SK-N-SH treated with all-trans-retinoic acid at 6 μM for 48 hours (cell line): Measurements from ENCODE around the gene IQSEC3.

Source experiments
- ARNTL ChIP-seq: fragments of 450-650 bp; formaldehyde crosslinking; IDR thresholded peaks from 2 replicates; pipeline ENCODE4 v1.5.0; 2020; ENCODE audit warnings: low read depth, mild to moderate bottlenecking, moderate library complexity, borderline replicate concordance
- ESRRG ChIP-seq: fragments of 250-450 bp; sonication (Bioruptor Pico); IDR thresholded peaks from 2 replicates; pipeline ENCODE4 v1.6.1; 2021; ENCODE audit warnings: mild to moderate bottlenecking
- GLIS3 ChIP-seq: fragments of 250-450 bp; sonication (Bioruptor Pico); IDR thresholded peaks from 2 replicates; pipeline ENCODE4 v1.5.0; 2020; ENCODE audit warnings: mild to moderate bottlenecking, moderate library complexity
- PPARA ChIP-seq: fragments of 250-450 bp; sonication (Bioruptor Pico); IDR thresholded peaks from 2 replicates; pipeline ENCODE4 v1.5.0; 2020; ENCODE audit warnings: mild to moderate bottlenecking, borderline replicate concordance
- RARB ChIP-seq: fragments of 250-450 bp; sonication (Bioruptor Pico); IDR thresholded peaks from 2 replicates; pipeline ENCODE4 v1.8.0; 2021; ENCODE audit warnings: mild to moderate bottlenecking, moderate library complexity
- SNAI2 ChIP-seq: fragments of 250-450 bp; sonication (Bioruptor Pico); IDR thresholded peaks from 2 replicates; pipeline ENCODE4 v1.5.0; 2020; ENCODE audit warnings: mild to moderate bottlenecking, moderate library complexity
- TSHZ2 ChIP-seq: fragments of 250-450 bp; sonication (Bioruptor Pico); IDR thresholded peaks from 2 replicates; pipeline ENCODE4 v1.5.0; 2020; ENCODE audit warnings: mild to moderate bottlenecking, moderate library complexity
- ZFP3 ChIP-seq: fragments of 250-450 bp; sonication (Bioruptor Pico); IDR thresholded peaks from 2 replicates; pipeline ENCODE4 v1.5.0; 2020; ENCODE audit warnings: mild to moderate bottlenecking, moderate library complexity
- ZNF70 ChIP-seq: fragments of 450-650 bp; formaldehyde crosslinking; IDR thresholded peaks from 2 replicates; pipeline ENCODE4 v1.5.0; 2020; ENCODE audit warnings: mild to moderate bottlenecking, moderate library complexity
- TF ChIP-seq, protein P1 (sequence below): fragments of 250-450 bp; sonication (Bioruptor Pico); IDR thresholded peaks from 2 replicates; pipeline ENCODE4 v1.8.0; 2021; ENCODE audit warnings: low read depth, mild to moderate bottlenecking, moderate library complexity, borderline replicate concordance
- TF ChIP-seq, protein P2 (sequence below): fragments of 250-450 bp; sonication (Bioruptor Pico); IDR thresholded peaks from 2 replicates; pipeline ENCODE4 v1.5.1; 2020; ENCODE audit warnings: low read depth, mild to moderate bottlenecking, moderate library complexity

DNA sequence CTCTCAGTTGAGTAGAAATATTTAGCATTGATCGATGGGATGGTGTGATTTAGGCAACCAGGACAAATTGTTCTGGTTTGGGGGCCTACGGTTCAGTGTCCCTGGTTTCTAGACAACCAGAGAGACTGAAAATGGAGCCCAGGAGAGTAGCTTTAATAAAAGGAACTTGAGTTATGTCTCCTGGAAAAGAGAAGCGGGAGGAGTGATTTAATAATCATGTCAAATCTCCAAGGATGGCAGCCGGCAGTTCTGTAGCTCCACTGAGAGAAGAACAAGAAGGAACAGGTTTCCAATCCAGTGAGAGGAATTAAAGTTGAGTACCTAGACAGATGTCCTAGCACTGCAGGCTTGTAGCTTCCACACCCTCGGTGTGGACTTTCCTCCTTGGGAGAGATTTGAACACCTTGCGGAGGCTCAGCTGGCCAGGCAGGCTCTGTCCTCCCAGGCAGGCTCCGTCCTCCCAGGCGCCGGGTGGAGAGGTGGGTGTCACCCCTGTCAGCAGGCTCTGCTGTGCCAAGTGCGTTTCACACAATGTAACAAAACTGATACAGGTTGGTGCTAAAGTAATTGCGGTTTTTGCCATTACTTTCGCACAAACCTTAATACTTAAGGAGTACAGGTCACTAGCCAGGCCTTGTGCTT is 101.5 kb downstream of the IQSEC3 start:
- TF ChIP-seq ESRRG (CRISPR knock-in tag) (no peak), ZNF70 (CRISPR knock-in tag) (no peak), RARB (CRISPR knock-in tag) (no peak), ZFP3 (CRISPR knock-in tag) (no peak), ARNTL (CRISPR knock-in tag) (no peak), GLIS3 (no peak), PPARA (no peak), TSHZ2 (CRISPR knock-in tag) (no peak), SNAI2 (CRISPR knock-in tag) (no peak)
- TF ChIP-seq, protein P1, sequence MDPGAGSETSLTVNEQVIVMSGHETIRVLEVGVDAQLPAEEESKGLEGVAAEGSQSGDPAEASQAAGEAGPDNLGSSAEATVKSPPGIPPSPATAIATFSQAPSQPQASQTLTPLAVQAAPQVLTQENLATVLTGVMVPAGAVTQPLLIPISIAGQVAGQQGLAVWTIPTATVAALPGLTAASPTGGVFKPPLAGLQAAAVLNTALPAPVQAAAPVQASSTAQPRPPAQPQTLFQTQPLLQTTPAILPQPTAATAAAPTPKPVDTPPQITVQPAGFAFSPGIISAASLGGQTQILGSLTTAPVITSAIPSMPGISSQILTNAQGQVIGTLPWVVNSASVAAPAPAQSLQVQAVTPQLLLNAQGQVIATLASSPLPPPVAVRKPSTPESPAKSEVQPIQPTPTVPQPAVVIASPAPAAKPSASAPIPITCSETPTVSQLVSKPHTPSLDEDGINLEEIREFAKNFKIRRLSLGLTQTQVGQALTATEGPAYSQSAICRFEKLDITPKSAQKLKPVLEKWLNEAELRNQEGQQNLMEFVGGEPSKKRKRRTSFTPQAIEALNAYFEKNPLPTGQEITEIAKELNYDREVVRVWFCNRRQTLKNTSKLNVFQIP (CRISPR knock-in tag), result no peak
- TF ChIP-seq, protein P2, sequence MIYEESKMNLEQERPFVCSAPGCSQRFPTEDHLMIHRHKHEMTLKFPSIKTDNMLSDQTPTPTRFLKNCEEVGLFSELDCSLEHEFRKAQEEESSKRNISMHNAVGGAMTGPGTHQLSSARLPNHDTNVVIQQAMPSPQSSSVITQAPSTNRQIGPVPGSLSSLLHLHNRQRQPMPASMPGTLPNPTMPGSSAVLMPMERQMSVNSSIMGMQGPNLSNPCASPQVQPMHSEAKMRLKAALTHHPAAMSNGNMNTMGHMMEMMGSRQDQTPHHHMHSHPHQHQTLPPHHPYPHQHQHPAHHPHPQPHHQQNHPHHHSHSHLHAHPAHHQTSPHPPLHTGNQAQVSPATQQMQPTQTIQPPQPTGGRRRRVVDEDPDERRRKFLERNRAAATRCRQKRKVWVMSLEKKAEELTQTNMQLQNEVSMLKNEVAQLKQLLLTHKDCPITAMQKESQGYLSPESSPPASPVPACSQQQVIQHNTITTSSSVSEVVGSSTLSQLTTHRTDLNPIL (CRISPR knock-in tag), result no peak
